Measurements from ENCODE around the gene TWIST2. TPM values are rescaled to one million over a fixed set of nuclear protein-coding genes. Genes with fewer than 3 reads are reported as not detected.

The TWIST2 gene
- total RNA-seq, 1 donor = 9.4 TPM

GRCh38 chr2:238873381-238873801 is 25.5 kb downstream of the TWIST2 start:
- H3K4me2 ChIP-seq (ENCODE audit: insufficient read depth, low read length) = no peak overlapping the region
- no peaks in the 10 kb centered on the region for H3K9me3 ChIP-seq (ENCODE audit: low read depth, low read length)
- H3K4me3 ChIP-seq (ENCODE audit: insufficient read depth, low read length) = no peak overlapping the region
- no peak for DNase-seq (ENCODE audit: insufficient read length, low spot score, missing footprints)
- H3K36me3 ChIP-seq (ENCODE audit: insufficient read depth, low read length) = no peaks in the 10 kb centered on the region
- no peak overlapping the region for H2AFZ ChIP-seq (ENCODE audit: low read length)
- H4K20me1 ChIP-seq (ENCODE audit: insufficient read depth, low read length) = no peaks in the 10 kb centered on the region
- no peak overlapping the region for H3K27ac ChIP-seq (ENCODE audit: low read depth, low read length)
- H3K4me1 ChIP-seq (ENCODE audit: insufficient read depth, low read length) = peaks cover 7% of the 10 kb centered on the region
- no peaks in the 10 kb centered on the region for H3K79me2 ChIP-seq (ENCODE audit: insufficient read depth, low read length)
- no peak for TF ChIP-seq CTCF (IDR thresholded peaks at IDR 0.05; ENCODE audit: extremely low read depth, low read depth, low read length)
- no peaks in the 10 kb centered on the region for H3K27me3 ChIP-seq (ENCODE audit: insufficient read depth, low read length)

- no peaks in the 10 kb centered on the region for H3K27me3 ChIP-seq (ENCODE audit: insufficient read depth, low read length)
- H3K36me3 ChIP-seq (ENCODE audit: insufficient read depth, low read length) = no peaks in the 10 kb centered on the region
- no peak for DNase-seq (ENCODE audit: insufficient read length, low spot score, missing footprints)
- no peak for TF ChIP-seq CTCF (IDR thresholded peaks at IDR 0.05; ENCODE audit: extremely low read depth, low read depth, low read length)
- no peaks in the 10 kb centered on the region for H4K20me1 ChIP-seq (ENCODE audit: insufficient read depth, low read length)
- H2AFZ ChIP-seq (ENCODE audit: low read length) = no peak overlapping the region
- no peak overlapping the region for H3K4me2 ChIP-seq (ENCODE audit: insufficient read depth, low read length)
- H3K4me3 ChIP-seq (ENCODE audit: insufficient read depth, low read length) = no peak overlapping the region
- H3K27ac ChIP-seq (ENCODE audit: low read depth, low read length) = no peak overlapping the region
- H3K4me1 ChIP-seq (ENCODE audit: insufficient read depth, low read length) = peaks cover 2% of the 10 kb centered on the region
- H3K79me2 ChIP-seq (ENCODE audit: insufficient read depth, low read length) = no peaks in the 10 kb centered on the region
- H3K9me3 ChIP-seq (ENCODE audit: low read depth, low read length) = no peaks in the 10 kb centered on the region
These were observed 26.0 kb downstream of the TWIST2 start for GRCh38 chr2:238873841-238874240.

- TF ChIP-seq CTCF (IDR thresholded peaks at IDR 0.05; ENCODE audit: extremely low read depth, low read depth, low read length) = no peak
- Histone ChIP-seq H3K4me1 (ENCODE audit: insufficient read depth, low read length) (no peaks in the 10 kb centered on the region), H3K9me3 (ENCODE audit: low read depth, low read length) (no peaks in the 10 kb centered on the region), H4K20me1 (ENCODE audit: insufficient read depth, low read length) (no peaks in the 10 kb centered on the region), H3K27me3 (ENCODE audit: insufficient read depth, low read length) (no peaks in the 10 kb centered on the region), H3K79me2 (ENCODE audit: insufficient read depth, low read length) (no peaks in the 10 kb centered on the region), H3K27ac (ENCODE audit: low read depth, low read length) (no peak overlapping the region), H3K36me3 (ENCODE audit: insufficient read depth, low read length) (no peaks in the 10 kb centered on the region), H2AFZ (ENCODE audit: low read length) (no peak overlapping the region), H3K4me3 (ENCODE audit: insufficient read depth, low read length) (no peak overlapping the region), H3K4me2 (ENCODE audit: insufficient read depth, low read length) (no peak overlapping the region)
- no peak for DNase-seq (ENCODE audit: insufficient read length, low spot score, missing footprints)
These were observed 26.6 kb downstream of the TWIST2 start for GRCh38 chr2:238874330-238875050.

- H4K20me1 ChIP-seq (ENCODE audit: insufficient read depth, low read length) = no peaks in the 10 kb centered on the region
- H3K4me1 ChIP-seq (ENCODE audit: insufficient read depth, low read length) = no peaks in the 10 kb centered on the region
- no peaks in the 10 kb centered on the region for H3K79me2 ChIP-seq (ENCODE audit: insufficient read depth, low read length)
- no peaks in the 10 kb centered on the region for H3K9me3 ChIP-seq (ENCODE audit: low read depth, low read length)
- no peak overlapping the region for H2AFZ ChIP-seq (ENCODE audit: low read length)
- H3K27ac ChIP-seq (ENCODE audit: low read depth, low read length) = no peak overlapping the region
- DNase-seq (ENCODE audit: insufficient read length, low spot score, missing footprints) = no peak
- peak; percentile 46 for TF ChIP-seq CTCF (IDR thresholded peaks at IDR 0.05; ENCODE audit: extremely low read depth, low read depth, low read length)
- no peaks in the 10 kb centered on the region for H3K27me3 ChIP-seq (ENCODE audit: insufficient read depth, low read length)
- H3K4me2 ChIP-seq (ENCODE audit: insufficient read depth, low read length) = no peak overlapping the region
- H3K4me3 ChIP-seq (ENCODE audit: insufficient read depth, low read length) = no peak overlapping the region
- no peaks in the 10 kb centered on the region for H3K36me3 ChIP-seq (ENCODE audit: insufficient read depth, low read length)
These were observed 27.2 kb downstream of the TWIST2 start for GRCh38 chr2:238875101-238875470.
